Transverse colon (tissue), 3 donors: Measurements from ENCODE around the gene ZHX3.

Experiments used
- EP300 ChIP-seq: sonication (generic); formaldehyde crosslinking; IDR thresholded peaks from one replicate; pipeline ENCODE4 v1.6.1; 2017; ENCODE audit warnings: antibody characterized with exemption, low read depth
- TF ChIP-seq, protein P1 (sequence below), 5 experiments: fragments of 200-600 bp in 3 of 5; fragments of 450-650 bp in 2 of 5; sonication (generic) in 3 of 5; IDR thresholded peaks; 1 replicate in 2 of 5; 2 replicates in 3 of 5; pipeline ENCODE4 v1.5.1; 2016 to 2017; ENCODE audit warnings: antibody characterized with exemption in 5 of 5, inconsistent platforms in 3 of 5, mild to moderate bottlenecking in 2 of 5, moderate library complexity in 1 of 5

DNA sequence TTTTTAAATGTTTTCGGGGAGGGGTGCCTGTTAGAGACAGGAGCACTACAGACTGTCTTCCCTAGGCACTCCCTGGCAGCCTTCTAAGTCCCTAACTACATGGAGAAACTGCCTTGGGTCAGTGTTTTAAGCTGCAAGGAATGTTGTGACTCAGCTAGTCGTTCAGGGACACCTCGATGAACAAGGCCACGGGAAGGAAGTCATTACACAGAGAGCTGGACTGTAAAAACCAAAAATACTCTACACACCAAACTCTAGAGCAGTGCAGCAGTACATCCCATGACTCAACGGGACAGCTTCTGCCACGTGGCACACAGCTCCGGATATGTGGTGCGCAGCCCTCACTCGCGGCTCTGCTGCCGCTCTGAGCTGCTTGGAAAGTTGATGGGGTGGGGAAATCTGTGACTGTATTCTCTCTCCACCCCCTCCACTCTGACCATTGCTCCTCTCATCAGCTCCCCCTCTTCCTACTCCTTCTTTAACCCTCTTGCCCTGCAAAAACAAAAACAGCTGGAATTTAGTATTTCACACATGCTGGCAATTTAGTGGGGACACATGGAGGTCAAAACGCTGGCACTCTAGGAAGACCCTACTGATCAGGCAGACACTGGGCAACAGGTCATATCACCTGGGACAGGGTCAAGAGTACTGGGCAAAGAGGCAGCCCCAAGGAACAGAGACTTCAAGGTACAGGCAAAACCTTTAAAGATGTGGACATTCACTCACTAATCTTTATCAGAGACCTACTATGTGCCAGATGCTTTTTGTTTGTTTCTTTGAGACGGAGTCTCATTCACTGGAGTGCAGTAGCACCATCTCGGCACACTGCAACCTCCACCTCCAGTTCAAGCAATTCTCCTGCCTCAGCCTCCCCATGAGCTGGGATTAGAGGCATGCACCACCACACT is 12.2 kb upstream of the ZHX3 start:
- TF ChIP-seq, protein P1, sequence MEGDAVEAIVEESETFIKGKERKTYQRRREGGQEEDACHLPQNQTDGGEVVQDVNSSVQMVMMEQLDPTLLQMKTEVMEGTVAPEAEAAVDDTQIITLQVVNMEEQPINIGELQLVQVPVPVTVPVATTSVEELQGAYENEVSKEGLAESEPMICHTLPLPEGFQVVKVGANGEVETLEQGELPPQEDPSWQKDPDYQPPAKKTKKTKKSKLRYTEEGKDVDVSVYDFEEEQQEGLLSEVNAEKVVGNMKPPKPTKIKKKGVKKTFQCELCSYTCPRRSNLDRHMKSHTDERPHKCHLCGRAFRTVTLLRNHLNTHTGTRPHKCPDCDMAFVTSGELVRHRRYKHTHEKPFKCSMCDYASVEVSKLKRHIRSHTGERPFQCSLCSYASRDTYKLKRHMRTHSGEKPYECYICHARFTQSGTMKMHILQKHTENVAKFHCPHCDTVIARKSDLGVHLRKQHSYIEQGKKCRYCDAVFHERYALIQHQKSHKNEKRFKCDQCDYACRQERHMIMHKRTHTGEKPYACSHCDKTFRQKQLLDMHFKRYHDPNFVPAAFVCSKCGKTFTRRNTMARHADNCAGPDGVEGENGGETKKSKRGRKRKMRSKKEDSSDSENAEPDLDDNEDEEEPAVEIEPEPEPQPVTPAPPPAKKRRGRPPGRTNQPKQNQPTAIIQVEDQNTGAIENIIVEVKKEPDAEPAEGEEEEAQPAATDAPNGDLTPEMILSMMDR (IDR thresholded peaks at IDR 0.05): no peak
- TF ChIP-seq EP300: no peak
